ENCODE data around the gene OSBPL7. TPM values are rescaled to one million over a fixed set of nuclear protein-coding genes. Genes with fewer than 3 reads are reported as not detected.
A peak's percentile ranks its signal among the peaks of the same experiment; 100 is the strongest.

OSBPL7 gene
- total and polyA plus RNA-seq, 2 of the 13 experiments (the other 11 are each of a cell fraction or from before 2014, with no cell fraction given): 4.7 to 6.6 TPM

DNA sequence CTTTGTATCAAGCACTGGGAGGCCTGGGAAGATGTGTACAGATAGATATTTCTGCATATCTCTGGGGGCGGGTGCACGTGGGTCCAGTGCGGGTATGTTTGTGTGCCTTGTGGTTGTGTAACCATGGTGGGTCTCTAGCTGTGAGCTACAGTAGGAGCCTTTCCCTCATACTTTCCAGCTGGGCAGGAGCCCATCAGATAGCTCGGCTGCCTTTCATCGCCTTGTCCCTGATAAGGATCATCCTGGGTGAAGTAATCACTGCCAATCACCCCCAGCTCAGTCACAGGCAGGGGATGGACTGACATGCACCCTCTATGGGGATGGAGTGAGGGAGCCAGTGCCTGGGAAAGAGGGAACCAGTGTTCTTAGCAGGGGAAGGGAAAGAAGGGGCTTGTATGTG, 22.6 kb upstream of the OSBPL7 start (continued):
- TF ChIP-seq, protein P1, sequence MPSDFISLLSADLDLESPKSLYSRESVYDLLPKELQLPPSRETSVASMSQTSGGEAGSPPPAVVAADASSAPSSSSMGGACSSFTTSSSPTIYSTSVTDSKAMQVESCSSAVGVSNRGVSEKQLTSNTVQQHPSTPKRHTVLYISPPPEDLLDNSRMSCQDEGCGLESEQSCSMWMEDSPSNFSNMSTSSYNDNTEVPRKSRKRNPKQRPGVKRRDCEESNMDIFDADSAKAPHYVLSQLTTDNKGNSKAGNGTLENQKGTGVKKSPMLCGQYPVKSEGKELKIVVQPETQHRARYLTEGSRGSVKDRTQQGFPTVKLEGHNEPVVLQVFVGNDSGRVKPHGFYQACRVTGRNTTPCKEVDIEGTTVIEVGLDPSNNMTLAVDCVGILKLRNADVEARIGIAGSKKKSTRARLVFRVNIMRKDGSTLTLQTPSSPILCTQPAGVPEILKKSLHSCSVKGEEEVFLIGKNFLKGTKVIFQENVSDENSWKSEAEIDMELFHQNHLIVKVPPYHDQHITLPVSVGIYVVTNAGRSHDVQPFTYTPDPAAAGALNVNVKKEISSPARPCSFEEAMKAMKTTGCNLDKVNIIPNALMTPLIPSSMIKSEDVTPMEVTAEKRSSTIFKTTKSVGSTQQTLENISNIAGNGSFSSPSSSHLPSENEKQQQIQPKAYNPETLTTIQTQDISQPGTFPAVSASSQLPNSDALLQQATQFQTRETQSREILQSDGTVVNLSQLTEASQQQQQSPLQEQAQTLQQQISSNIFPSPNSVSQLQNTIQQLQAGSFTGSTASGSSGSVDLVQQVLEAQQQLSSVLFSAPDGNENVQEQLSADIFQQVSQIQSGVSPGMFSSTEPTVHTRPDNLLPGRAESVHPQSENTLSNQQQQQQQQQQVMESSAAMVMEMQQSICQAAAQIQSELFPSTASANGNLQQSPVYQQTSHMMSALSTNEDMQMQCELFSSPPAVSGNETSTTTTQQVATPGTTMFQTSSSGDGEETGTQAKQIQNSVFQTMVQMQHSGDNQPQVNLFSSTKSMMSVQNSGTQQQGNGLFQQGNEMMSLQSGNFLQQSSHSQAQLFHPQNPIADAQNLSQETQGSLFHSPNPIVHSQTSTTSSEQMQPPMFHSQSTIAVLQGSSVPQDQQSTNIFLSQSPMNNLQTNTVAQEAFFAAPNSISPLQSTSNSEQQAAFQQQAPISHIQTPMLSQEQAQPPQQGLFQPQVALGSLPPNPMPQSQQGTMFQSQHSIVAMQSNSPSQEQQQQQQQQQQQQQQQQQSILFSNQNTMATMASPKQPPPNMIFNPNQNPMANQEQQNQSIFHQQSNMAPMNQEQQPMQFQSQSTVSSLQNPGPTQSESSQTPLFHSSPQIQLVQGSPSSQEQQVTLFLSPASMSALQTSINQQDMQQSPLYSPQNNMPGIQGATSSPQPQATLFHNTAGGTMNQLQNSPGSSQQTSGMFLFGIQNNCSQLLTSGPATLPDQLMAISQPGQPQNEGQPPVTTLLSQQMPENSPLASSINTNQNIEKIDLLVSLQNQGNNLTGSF (CRISPR knock-in tag; IDR thresholded peaks at IDR 0.05): no peak
- TF ChIP-seq TBP (CRISPR knock-in tag; IDR thresholded peaks at IDR 0.05) (no peak), HCFC1 (IDR thresholded peaks at IDR 0.05; ENCODE audit: low read depth, low read length) (no peak), HNF4A (CRISPR knock-in tag; IDR thresholded peaks at IDR 0.05) (0 out of 2 replicates have a peak, but pooled peaks have one; percentile 11), DNMT3B (CRISPR knock-in tag; conservative IDR thresholded peaks at IDR 0.05) (no peak), ZNF598 (CRISPR knock-in tag; IDR thresholded peaks at IDR 0.05; ENCODE audit: borderline replicate concordance) (no peak), HOXA7 (CRISPR knock-in tag; IDR thresholded peaks at IDR 0.05) (no peak), MXI1 (IDR thresholded peaks at IDR 0.05; ENCODE audit: borderline replicate concordance, low read depth, low read length) (peak; percentile 46; the same call in 1 of the 3 replicates), ZNF331 (CRISPR knock-in tag; IDR thresholded peaks at IDR 0.05) (0 out of 2 replicates have a peak, but pooled peaks have one; percentile 11), MEIS2 (CRISPR knock-in tag; IDR thresholded peaks at IDR 0.05) (0 out of 2 replicates have a peak, but pooled peaks have one; percentile 26), NR2F1 (CRISPR knock-in tag; IDR thresholded peaks at IDR 0.05) (no peak), SOX6 (IDR thresholded peaks at IDR 0.05) (no peak), SOX6 (CRISPR knock-in tag; IDR thresholded peaks at IDR 0.05) (peak; percentile 36; the same call in 1 of the 2 replicates), RAD51 (IDR thresholded peaks at IDR 0.05; ENCODE audit: borderline replicate concordance) (no peak), ZBTB38 (CRISPR knock-in tag; IDR thresholded peaks at IDR 0.05) (no peak)
- TF ChIP-seq, protein P2, sequence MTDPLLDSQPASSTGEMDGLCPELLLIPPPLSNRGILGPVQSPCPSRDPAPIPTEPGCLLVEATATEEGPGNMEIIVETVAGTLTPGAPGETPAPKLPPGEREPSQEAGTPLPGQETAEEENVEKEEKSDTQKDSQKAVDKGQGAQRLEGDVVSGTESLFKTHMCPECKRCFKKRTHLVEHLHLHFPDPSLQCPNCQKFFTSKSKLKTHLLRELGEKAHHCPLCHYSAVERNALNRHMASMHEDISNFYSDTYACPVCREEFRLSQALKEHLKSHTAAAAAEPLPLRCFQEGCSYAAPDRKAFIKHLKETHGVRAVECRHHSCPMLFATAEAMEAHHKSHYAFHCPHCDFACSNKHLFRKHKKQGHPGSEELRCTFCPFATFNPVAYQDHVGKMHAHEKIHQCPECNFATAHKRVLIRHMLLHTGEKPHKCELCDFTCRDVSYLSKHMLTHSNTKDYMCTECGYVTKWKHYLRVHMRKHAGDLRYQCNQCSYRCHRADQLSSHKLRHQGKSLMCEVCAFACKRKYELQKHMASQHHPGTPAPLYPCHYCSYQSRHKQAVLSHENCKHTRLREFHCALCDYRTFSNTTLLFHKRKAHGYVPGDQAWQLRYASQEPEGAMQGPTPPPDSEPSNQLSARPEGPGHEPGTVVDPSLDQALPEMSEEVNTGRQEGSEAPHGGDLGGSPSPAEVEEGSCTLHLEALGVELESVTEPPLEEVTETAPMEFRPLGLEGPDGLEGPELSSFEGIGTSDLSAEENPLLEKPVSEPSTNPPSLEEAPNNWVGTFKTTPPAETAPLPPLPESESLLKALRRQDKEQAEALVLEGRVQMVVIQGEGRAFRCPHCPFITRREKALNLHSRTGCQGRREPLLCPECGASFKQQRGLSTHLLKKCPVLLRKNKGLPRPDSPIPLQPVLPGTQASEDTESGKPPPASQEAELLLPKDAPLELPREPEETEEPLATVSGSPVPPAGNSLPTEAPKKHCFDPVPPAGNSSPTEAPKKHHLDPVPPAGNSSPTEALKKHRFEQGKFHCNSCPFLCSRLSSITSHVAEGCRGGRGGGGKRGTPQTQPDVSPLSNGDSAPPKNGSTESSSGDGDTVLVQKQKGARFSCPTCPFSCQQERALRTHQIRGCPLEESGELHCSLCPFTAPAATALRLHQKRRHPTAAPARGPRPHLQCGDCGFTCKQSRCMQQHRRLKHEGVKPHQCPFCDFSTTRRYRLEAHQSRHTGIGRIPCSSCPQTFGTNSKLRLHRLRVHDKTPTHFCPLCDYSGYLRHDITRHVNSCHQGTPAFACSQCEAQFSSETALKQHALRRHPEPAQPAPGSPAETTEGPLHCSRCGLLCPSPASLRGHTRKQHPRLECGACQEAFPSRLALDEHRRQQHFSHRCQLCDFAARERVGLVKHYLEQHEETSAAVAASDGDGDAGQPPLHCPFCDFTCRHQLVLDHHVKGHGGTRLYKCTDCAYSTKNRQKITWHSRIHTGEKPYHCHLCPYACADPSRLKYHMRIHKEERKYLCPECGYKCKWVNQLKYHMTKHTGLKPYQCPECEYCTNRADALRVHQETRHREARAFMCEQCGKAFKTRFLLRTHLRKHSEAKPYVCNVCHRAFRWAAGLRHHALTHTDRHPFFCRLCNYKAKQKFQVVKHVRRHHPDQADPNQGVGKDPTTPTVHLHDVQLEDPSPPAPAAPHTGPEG (CRISPR knock-in tag; IDR thresholded peaks at IDR 0.05): no peak
- TF ChIP-seq, protein P3, sequence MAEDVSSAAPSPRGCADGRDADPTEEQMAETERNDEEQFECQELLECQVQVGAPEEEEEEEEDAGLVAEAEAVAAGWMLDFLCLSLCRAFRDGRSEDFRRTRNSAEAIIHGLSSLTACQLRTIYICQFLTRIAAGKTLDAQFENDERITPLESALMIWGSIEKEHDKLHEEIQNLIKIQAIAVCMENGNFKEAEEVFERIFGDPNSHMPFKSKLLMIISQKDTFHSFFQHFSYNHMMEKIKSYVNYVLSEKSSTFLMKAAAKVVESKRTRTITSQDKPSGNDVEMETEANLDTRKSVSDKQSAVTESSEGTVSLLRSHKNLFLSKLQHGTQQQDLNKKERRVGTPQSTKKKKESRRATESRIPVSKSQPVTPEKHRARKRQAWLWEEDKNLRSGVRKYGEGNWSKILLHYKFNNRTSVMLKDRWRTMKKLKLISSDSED (CRISPR knock-in tag; IDR thresholded peaks at IDR 0.05): no peak

Data from HepG2 (cell line).